ENCODE measurements around the gene IFNG. TPM values are rescaled to one million over a fixed set of nuclear protein-coding genes. Genes with fewer than 3 reads are reported as not detected.

IFNG gene
- total RNA-seq, 1 donor from 2014 or later: not detected

- no peaks in the 10 kb centered on the region for H3K36me3 ChIP-seq (ENCODE audit: control insufficient read depth in 3 of 3, insufficient read depth in 3 of 3, low read length in 3 of 3)
- peaks cover 0 to 7% (median 0%) of the 10 kb centered on the region in 3 donors for H3K4me1 ChIP-seq (ENCODE audit: control insufficient read depth in 3 of 3, insufficient read depth in 3 of 3, low read length in 3 of 3)
- H3K27ac ChIP-seq (ENCODE audit: low read depth, low read length): no peak overlapping the region
- H3K9me3 ChIP-seq (ENCODE audit: control insufficient read depth in 3 of 3, low read length in 3 of 3): no peaks in the 10 kb centered on the region
- no peak overlapping the region for H3K9ac ChIP-seq (ENCODE audit: low read depth in 1 of 3, low read length in 3 of 3)
- no peaks in the 10 kb centered on the region for H3K27me3 ChIP-seq (ENCODE audit: control insufficient read depth in 3 of 3, insufficient read depth in 3 of 3, low read length in 3 of 3)
- H3K4me3 ChIP-seq (ENCODE audit: low read length in 3 of 3): no peak overlapping the region
These were observed 19.6 kb downstream of the IFNG start for GRCh38 chr12:68139941-68140340.

- Histone ChIP-seq H3K4me3 (ENCODE audit: low read length in 3 of 3) (no peak overlapping the region), H3K27me3 (ENCODE audit: control insufficient read depth in 3 of 3, insufficient read depth in 3 of 3, low read length in 3 of 3) (no peaks in the 10 kb centered on the region), H3K36me3 (ENCODE audit: control insufficient read depth in 3 of 3, insufficient read depth in 3 of 3, low read length in 3 of 3) (no peaks in the 10 kb centered on the region)
These were observed 20.5 kb downstream of the IFNG start for GRCh38 chr12:68139001-68139400.

GRCh38 chr12:68138480-68138879 is 21.1 kb downstream of the IFNG start:
- no peaks in the 10 kb centered on the region for H3K9me3 ChIP-seq (ENCODE audit: control insufficient read depth in 3 of 3, low read length in 3 of 3)

More at GRCh38 chr12:68139001-68139400, 20.5 kb downstream of the IFNG start:
- no peak overlapping the region for H3K9ac ChIP-seq (ENCODE audit: low read depth in 1 of 3, low read length in 3 of 3)
- no peaks in the 10 kb centered on the region for H3K9me3 ChIP-seq (ENCODE audit: control insufficient read depth in 3 of 3, low read length in 3 of 3)
- no peak overlapping the region for H3K27ac ChIP-seq (ENCODE audit: low read depth, low read length)
- H3K4me1 ChIP-seq (ENCODE audit: control insufficient read depth in 3 of 3, insufficient read depth in 3 of 3, low read length in 3 of 3): no peaks in the 10 kb centered on the region

GRCh38 chr12:68137335-68137830 is 22.2 kb downstream of the IFNG start:
- no peak overlapping the region for H3K9ac ChIP-seq (ENCODE audit: low read depth in 1 of 3, low read length in 3 of 3)
- H3K4me3 ChIP-seq (ENCODE audit: low read length in 3 of 3): no peak overlapping the region
- H3K36me3 ChIP-seq (ENCODE audit: control insufficient read depth in 3 of 3, insufficient read depth in 3 of 3, low read length in 3 of 3): no peaks in the 10 kb centered on the region
- H3K27me3 ChIP-seq (ENCODE audit: control insufficient read depth in 3 of 3, insufficient read depth in 3 of 3, low read length in 3 of 3): no peaks in the 10 kb centered on the region
- no peaks in the 10 kb centered on the region for H3K9me3 ChIP-seq (ENCODE audit: control insufficient read depth in 3 of 3, low read length in 3 of 3)
- H3K4me1 ChIP-seq (ENCODE audit: control insufficient read depth in 3 of 3, insufficient read depth in 3 of 3, low read length in 3 of 3): no peaks in the 10 kb centered on the region
- H3K27ac ChIP-seq (ENCODE audit: low read depth, low read length): no peak overlapping the region

More at GRCh38 chr12:68138480-68138879, 21.1 kb downstream of the IFNG start:
- Histone ChIP-seq H3K27ac (ENCODE audit: low read depth, low read length) (no peak overlapping the region), H3K9ac (ENCODE audit: low read depth in 1 of 3, low read length in 3 of 3) (no peak overlapping the region), H3K36me3 (ENCODE audit: control insufficient read depth in 3 of 3, insufficient read depth in 3 of 3, low read length in 3 of 3) (no peaks in the 10 kb centered on the region), H3K27me3 (ENCODE audit: control insufficient read depth in 3 of 3, insufficient read depth in 3 of 3, low read length in 3 of 3) (no peaks in the 10 kb centered on the region), H3K4me1 (ENCODE audit: control insufficient read depth in 3 of 3, insufficient read depth in 3 of 3, low read length in 3 of 3) (no peaks in the 10 kb centered on the region), H3K4me3 (ENCODE audit: low read length in 3 of 3) (no peak overlapping the region)

GRCh38 chr12:68135520-68135919 is 24.0 kb downstream of the IFNG start:
- Histone ChIP-seq H3K4me3 (ENCODE audit: low read length in 3 of 3) (no peak overlapping the region), H3K36me3 (ENCODE audit: control insufficient read depth in 3 of 3, insufficient read depth in 3 of 3, low read length in 3 of 3) (no peaks in the 10 kb centered on the region), H3K9me3 (ENCODE audit: control insufficient read depth in 3 of 3, low read length in 3 of 3) (peaks cover 0 to 3% (median 0%) of the 10 kb centered on the region in 3 donors), H3K9ac (ENCODE audit: low read depth in 1 of 3, low read length in 3 of 3) (no peak overlapping the region), H3K27ac (ENCODE audit: low read depth, low read length) (no peak overlapping the region), H3K4me1 (ENCODE audit: control insufficient read depth in 3 of 3, insufficient read depth in 3 of 3, low read length in 3 of 3) (no peaks in the 10 kb centered on the region), H3K27me3 (ENCODE audit: control insufficient read depth in 3 of 3, insufficient read depth in 3 of 3, low read length in 3 of 3) (no peaks in the 10 kb centered on the region)

GRCh38 chr12:68131867-68132414 is 27.6 kb downstream of the IFNG start:
- H3K4me1 ChIP-seq (ENCODE audit: control insufficient read depth in 3 of 3, insufficient read depth in 3 of 3, low read length in 3 of 3): no peaks in the 10 kb centered on the region
- H3K4me3 ChIP-seq (ENCODE audit: low read length in 3 of 3): no peak overlapping the region
- H3K9ac ChIP-seq (ENCODE audit: low read depth in 1 of 3, low read length in 3 of 3): no peak overlapping the region
- H3K36me3 ChIP-seq (ENCODE audit: control insufficient read depth in 3 of 3, insufficient read depth in 3 of 3, low read length in 3 of 3): no peaks in the 10 kb centered on the region
- peaks cover 0 to 3% (median 0%) of the 10 kb centered on the region in 3 donors for H3K9me3 ChIP-seq (ENCODE audit: control insufficient read depth in 3 of 3, low read length in 3 of 3)
- H3K27me3 ChIP-seq (ENCODE audit: control insufficient read depth in 3 of 3, insufficient read depth in 3 of 3, low read length in 3 of 3): no peaks in the 10 kb centered on the region
- H3K27ac ChIP-seq (ENCODE audit: low read depth, low read length): no peak overlapping the region

GRCh38 chr12:68129979-68130378 is 29.6 kb downstream of the IFNG start:
- Histone ChIP-seq H3K9ac (ENCODE audit: low read depth in 1 of 3, low read length in 3 of 3) (no peak overlapping the region), H3K27ac (ENCODE audit: low read depth, low read length) (no peak overlapping the region), H3K27me3 (ENCODE audit: control insufficient read depth in 3 of 3, insufficient read depth in 3 of 3, low read length in 3 of 3) (no peaks in the 10 kb centered on the region), H3K9me3 (ENCODE audit: control insufficient read depth in 3 of 3, low read length in 3 of 3) (peaks cover 0 to 3% (median 0%) of the 10 kb centered on the region in 3 donors), H3K4me3 (ENCODE audit: low read length in 3 of 3) (no peak overlapping the region), H3K4me1 (ENCODE audit: control insufficient read depth in 3 of 3, insufficient read depth in 3 of 3, low read length in 3 of 3) (no peaks in the 10 kb centered on the region), H3K36me3 (ENCODE audit: control insufficient read depth in 3 of 3, insufficient read depth in 3 of 3, low read length in 3 of 3) (no peaks in the 10 kb centered on the region)

GRCh38 chr12:68122236-68122920 is 37.2 kb downstream of the IFNG start:
- H3K4me3 ChIP-seq (ENCODE audit: low read length in 3 of 3): no peak overlapping the region
- peaks cover 0 to 10% (median 6%) of the 10 kb centered on the region in 3 donors for H3K4me1 ChIP-seq (ENCODE audit: control insufficient read depth in 3 of 3, insufficient read depth in 3 of 3, low read length in 3 of 3)
- H3K9ac ChIP-seq (ENCODE audit: low read depth in 1 of 3, low read length in 3 of 3): no peak overlapping the region
- no peaks in the 10 kb centered on the region for H3K9me3 ChIP-seq (ENCODE audit: control insufficient read depth in 3 of 3, low read length in 3 of 3)
- H3K36me3 ChIP-seq (ENCODE audit: control insufficient read depth in 3 of 3, insufficient read depth in 3 of 3, low read length in 3 of 3): no peaks in the 10 kb centered on the region
- no peak overlapping the region for H3K27ac ChIP-seq (ENCODE audit: low read depth, low read length)
- no peaks in the 10 kb centered on the region for H3K27me3 ChIP-seq (ENCODE audit: control insufficient read depth in 3 of 3, insufficient read depth in 3 of 3, low read length in 3 of 3)

- Histone ChIP-seq H3K27me3 (ENCODE audit: control insufficient read depth in 3 of 3, insufficient read depth in 3 of 3, low read length in 3 of 3) (no peaks in the 10 kb centered on the region), H3K36me3 (ENCODE audit: control insufficient read depth in 3 of 3, insufficient read depth in 3 of 3, low read length in 3 of 3) (no peaks in the 10 kb centered on the region), H3K27ac (ENCODE audit: low read depth, low read length) (no peak overlapping the region), H3K9me3 (ENCODE audit: control insufficient read depth in 3 of 3, low read length in 3 of 3) (no peaks in the 10 kb centered on the region), H3K9ac (ENCODE audit: low read depth in 1 of 3, low read length in 3 of 3) (no peak overlapping the region), H3K4me3 (ENCODE audit: low read length in 3 of 3) (no peak overlapping the region), H3K4me1 (ENCODE audit: control insufficient read depth in 3 of 3, insufficient read depth in 3 of 3, low read length in 3 of 3) (peaks cover 0 to 10% (median 6%) of the 10 kb centered on the region in 3 donors)
These were observed 38.4 kb downstream of the IFNG start for GRCh38 chr12:68121143-68121542.

GRCh38 chr12:68119724-68120211 is 39.8 kb downstream of the IFNG start:
- no peak overlapping the region for H3K4me3 ChIP-seq (ENCODE audit: low read length in 3 of 3)
- no peaks in the 10 kb centered on the region for H3K9me3 ChIP-seq (ENCODE audit: control insufficient read depth in 3 of 3, low read length in 3 of 3)
- H3K4me1 ChIP-seq (ENCODE audit: control insufficient read depth in 3 of 3, insufficient read depth in 3 of 3, low read length in 3 of 3): peaks cover 0 to 10% (median 6%) of the 10 kb centered on the region in 3 donors
- no peaks in the 10 kb centered on the region for H3K36me3 ChIP-seq (ENCODE audit: control insufficient read depth in 3 of 3, insufficient read depth in 3 of 3, low read length in 3 of 3)
- H3K27me3 ChIP-seq (ENCODE audit: control insufficient read depth in 3 of 3, insufficient read depth in 3 of 3, low read length in 3 of 3): no peaks in the 10 kb centered on the region
- H3K27ac ChIP-seq (ENCODE audit: low read depth, low read length): no peak overlapping the region
- H3K9ac ChIP-seq (ENCODE audit: low read depth in 1 of 3, low read length in 3 of 3): no peak overlapping the region
